Colon (tissue), 2 donors: Measurements from ENCODE around the gene JOSD2.

ENCODE experiments used
- FAIRE-seq: peaks from 2 replicates; lab custom pipeline; 2012; peaks lifted over from hg19 to GRCh38; lab: Jason Lieb, UNC
- donor health status: control.
- donor health status: control.

Gene JOSD2, protein sequence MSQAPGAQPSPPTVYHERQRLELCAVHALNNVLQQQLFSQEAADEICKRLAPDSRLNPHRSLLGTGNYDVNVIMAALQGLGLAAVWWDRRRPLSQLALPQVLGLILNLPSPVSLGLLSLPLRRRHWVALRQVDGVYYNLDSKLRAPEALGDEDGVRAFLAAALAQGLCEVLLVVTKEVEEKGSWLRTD

DNA sequence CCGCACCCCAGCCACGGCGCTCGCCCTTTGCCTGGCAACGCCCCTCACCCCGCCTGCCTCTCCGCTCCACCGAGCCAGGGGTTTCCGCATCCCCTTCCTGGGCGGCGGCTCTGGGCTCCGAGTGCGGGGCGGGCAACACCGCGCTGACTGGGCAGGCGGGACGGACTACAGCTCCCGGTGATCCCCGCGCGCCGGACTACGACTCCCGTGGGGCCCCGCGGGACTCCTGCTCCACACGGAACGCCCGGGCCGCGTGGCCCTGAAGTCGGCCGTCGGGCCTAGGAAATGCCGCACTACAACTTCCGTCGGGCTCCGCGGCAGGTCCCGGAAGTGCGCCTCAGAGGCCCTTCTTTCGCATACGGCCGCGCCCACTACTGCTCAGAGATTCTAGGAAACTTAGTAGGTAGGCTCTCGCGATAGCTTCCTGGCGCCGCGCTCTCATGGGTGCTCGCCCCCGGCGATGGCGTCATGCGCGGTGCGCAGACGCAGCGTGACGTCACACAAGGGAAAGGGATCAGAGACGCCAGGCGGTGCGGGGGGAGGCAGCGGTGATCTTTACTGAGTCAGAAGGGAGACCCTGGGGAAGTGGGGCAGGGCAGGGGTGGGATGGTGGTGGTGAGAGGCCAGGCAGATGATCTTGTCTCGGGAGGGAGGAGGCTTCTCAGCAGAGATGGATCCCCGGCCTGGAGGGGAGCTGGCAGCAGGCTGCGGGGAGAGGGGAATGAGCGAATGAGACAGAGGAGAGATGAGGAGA is at the start of gene JOSD2:
Gene JOSD2 (minus strand): TSS at position 123 of the 754 bp plus-strand sequence. CDS start 760 bp downstream, outside the sequence.
- peak; percentile 60 for FAIRE-seq

DNA sequence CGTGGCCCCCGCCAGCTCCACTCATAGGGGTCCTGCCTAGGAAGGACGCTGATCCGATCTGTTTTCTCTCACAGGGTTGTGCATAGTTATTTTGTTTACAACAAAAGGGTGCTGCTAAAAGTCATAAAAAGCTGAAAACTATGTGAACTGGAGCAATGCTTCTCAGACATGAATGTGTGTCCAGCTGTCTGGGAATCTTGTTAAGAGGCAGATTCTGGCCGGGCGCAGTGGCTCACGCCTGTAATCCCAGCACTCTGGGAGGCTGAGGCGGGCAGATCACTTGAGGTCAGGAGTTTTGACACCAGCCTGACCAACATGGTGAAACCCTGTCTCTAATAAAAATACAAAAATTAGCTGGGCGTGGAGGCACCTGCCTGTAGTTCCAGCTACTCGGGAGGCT is 48.6 kb upstream of the JOSD2 start:
- no peak for FAIRE-seq

DNA sequence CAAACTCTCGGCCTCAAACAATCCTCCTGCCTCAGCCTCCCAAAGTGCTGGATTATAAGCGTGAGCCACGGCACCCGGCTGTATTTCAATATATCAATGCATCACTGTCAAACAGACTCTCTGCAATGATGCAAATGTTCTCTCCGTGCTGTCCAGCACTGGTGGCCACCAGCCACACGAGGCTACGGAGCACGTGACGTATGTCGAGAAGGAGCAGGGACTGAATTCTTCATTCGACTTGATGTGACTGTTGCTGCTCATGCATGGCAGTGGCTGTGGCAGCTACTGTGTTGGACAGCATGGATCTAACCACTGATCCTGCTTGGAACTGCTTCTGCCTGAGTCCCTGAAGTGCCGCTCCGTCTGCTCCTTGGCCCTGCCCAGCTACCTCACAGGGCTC is 47.5 kb upstream of the JOSD2 start:
- no peak for FAIRE-seq

DNA sequence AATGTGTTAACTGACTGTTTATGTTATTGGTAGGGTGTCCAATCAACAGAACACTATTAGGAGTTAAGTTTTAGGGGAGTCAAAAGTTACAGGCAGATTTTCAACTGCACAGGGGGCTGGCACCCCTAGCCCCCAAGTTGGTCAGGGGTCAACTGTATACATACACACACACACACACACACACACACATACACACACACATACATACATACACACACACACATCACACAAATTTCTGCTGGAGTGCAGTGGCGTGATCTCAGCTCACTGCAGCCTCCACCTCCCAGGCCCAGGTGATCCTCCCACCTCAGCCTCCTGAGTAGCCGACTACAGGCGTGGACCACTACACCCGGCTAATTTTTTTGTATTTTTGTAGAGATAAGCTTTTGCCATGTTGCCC is 47.0 kb upstream of the JOSD2 start:
- FAIRE-seq = no peak

DNA sequence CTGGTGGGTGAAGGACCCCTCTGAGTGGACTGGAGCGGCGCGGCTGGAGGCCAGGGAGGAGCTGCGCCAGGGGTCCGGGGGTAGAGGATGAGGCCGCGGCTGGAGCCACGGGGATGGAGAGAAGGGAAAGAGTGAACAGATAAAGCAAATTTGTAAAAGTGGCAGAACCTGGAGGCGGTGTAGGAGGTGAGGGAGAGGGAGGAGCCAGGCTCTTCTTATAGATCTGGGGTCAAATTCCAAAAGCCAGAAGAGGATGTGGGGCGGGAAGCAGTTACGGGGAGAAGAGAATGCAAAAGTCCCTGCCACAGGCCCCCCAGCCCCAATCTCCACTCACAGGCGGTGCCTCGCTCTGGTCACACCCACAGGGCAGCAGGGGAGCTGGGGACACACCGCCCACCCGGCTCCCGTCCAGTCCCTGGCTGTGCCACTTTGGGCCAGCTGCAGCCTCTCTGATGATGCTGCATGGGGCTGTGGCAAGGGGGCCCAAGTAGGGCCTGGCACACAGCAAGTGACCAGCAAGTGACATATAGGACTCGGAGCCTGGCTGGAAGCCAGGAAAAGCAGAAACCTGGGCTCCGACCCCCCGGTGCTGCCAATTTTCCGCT is 46.1 kb upstream of the JOSD2 start:
- no peak for FAIRE-seq

DNA sequence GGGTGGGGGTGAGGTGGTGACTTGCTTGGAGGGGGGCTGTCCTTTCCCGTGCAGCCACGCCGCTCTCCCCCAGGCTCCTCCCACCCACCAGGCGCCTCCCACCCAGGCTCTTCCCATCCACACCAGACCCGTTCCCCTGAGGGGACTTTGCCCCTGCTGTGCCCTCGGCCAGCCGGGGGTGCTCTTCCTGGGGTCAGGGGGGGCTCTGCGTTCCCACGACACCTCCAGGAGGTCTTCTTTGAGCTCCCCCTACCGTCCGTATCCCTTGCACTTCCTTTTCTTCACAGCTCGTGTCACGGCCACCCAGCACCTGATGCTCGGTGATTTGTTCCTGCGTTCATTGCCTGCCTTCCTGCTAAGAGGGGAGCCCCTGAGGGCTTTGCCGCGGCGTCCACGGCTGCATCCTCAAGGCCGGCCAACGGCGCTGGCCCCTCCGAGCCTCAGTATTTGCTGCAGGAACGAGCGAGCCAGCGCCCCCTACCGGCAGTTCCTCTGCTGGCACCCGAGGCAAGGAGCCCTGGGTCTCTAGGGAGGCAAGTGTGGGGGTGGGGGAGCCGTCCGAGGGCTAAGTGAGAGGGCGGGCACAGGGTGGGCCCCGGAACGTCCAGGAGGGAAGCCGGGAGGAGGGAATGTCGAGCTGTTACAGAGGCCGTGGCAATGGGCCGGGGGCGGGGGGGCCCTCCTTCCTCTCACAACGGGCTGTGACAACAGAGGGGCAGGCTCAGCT is 45.5 kb upstream of the JOSD2 start:
- no peak for FAIRE-seq

DNA sequence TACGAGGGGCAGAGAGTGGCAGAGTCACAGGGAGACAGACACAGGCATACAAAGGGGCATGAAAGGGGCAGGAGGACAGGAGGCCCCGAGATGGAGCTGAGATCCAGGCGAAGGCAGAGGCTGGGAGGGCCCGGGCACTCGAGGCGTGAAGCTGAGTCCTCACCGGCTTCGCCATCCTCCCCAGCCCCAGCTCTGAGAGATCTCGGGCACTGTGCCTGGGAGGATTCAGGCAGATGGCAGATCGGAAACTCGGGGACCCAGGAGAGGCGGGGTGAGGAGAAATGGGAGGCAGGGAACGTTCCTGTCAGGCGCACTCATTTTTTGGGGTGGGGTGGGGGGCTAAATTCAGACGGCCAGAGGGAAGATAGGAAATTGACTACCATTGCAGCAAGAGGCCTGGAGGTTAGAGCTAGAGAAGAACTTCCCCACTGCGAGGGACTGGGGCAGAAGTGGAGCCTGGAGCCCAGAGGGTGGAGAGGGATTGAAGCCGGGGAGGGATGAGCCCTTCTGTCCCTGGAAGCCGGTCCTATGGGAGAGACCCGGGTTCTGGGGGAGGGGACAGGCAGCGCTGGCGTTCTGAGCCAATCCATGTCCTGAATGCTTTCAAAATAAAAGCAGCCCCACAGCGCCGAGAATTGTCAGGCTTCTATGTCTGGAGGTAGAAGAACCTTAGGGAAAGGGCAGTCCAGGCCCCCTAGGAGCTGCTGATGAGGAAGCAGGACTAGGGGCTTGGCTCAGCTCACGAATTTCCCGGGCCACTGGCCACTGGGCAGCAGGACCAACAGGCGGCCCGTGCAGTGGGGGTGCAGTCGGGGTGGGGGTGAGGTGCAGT is 44.7 kb upstream of the JOSD2 start:
- no peak for FAIRE-seq

DNA sequence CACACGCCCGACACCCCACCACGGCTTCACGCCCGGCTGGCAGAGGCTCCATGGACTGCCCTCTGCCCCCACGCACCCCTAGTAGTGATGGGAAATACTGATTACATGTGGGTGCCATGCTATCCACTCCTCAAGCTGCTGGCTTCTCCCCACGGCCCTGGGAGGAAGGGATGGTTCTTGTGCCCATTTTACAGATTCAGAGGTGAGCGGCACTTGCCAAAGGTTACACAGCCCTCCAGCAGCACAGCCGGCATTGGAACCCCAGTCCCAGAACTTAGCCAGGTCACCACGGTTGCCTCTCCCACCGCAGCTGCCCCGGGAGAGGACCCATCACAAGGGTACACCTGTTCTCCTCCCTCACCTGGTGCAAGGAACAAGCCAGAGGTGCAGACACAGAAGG is 44.0 kb upstream of the JOSD2 start:
- no peak for FAIRE-seq

DNA sequence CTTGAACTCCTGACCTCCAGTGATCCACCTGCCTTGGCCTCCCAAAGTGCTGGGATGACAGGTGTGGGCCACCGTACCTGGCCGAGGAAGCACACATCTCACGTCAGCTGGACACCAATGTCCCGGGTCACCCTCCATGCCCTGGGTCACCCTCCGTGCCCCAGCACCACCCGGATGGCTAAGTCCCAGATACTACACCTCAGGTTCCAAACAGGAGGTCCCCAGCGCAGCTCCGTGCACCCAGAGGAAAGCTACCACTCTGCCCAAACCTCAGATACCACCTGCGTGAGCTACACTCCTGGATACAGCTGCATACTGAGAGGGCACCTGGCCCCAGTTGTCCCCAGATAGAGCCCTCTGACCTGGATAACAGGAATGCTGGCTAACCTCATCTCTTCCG is 43.2 kb upstream of the JOSD2 start:
- no peak for FAIRE-seq

DNA sequence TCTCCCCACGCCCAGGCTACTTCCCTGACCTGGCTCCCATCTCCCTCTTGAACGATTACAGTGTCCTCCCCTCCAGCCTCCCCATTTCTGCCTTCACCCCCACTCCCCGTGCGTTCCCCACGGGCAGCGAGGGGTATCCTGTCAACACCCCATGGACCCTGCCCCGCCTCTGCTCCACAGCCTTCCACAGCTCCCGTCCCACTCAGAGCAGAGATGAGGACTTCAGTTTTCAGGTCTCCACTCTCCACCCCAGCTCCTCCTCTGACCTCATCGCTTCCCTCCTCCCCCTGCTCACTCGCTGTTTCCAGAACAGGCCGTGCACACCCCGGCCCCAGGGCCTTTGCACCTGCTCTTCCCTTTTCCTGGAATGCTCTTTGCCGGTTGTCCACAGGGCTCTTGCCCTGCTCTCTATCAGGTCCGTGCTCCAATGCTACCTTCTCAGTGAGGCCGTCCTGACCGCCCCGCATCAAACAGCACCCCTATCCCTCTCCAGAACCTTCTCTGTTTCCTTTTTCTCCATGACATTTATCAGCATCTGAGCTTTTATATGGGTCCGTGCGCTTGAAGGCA is 42.2 kb upstream of the JOSD2 start:
- no peak for FAIRE-seq

DNA sequence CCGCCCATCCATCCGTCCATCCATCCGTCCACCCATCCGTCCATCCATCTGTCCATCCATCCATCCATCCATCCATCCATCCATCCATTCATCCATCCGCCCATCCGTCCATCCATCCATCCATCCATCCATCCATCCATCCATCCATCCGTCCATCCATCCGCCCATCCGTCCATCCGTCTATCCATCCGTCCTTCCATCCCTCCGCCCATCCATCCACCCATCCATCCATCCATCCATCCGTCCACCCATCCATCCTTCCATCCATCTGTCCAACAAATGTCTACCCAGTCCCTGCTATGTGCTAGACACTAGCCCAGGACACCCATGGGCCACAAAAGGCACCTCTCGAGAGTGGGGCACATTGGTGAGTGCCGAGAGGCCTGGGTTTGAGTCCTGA is 41.5 kb upstream of the JOSD2 start:
- FAIRE-seq = no peak

DNA sequence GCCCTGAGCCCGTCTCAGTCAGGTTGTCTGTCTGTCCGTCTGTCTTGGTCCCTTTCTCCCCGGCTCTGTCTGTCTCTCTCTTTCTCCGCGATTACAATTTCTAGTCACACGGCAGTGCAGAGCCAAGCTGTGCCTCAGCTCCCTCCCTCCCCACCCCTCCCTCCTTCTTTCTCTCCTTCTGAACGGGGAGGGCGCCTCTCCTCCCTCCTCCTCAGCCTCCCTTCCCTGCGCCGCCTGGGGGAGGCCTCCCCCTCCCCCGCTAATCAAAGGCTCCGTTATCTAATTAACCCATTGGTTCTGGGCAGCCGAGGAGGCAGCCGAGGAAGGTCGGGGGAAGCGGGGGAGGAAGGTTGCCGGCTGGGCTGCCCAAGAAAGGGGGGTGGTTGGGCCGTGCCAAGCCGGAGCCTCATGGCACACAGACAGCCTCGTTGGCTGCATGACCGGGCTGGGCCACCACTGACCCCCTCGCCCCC is 40.8 kb upstream of the JOSD2 start:
- FAIRE-seq = no peak

DNA sequence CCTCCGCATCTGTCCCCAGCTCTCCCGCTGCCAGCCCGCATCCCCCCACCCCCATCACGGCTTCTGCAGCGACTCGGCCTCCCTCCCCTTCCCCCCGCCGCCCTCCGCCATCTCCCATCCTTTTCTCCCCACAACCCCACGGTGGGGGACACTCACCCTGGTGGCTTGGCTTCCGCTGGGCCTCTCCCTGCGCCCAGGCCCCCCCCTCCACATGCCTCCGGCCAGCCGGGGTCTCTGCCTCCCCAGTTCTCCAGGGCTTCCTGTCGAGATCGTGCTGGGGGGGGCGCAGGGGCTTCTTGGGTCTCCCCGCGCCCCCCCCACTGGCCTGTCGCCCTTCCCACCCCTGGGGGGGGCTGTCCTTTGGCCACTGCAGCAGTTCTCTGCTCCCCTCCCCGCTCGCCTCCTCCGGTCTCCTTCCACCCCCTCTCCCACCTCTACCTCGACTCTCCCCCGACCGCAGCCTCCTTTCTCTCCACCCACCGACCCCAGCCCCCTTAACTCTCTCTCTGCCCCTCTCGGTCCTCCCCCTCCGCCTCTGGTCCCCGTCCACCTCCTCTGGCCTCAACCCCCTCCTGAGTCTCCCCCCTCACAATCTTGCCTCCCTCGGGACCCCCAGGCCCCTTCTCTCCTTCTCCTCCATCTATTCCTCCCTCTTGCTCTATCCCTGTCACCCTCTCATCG is 40.2 kb upstream of the JOSD2 start:
- FAIRE-seq = no peak

DNA sequence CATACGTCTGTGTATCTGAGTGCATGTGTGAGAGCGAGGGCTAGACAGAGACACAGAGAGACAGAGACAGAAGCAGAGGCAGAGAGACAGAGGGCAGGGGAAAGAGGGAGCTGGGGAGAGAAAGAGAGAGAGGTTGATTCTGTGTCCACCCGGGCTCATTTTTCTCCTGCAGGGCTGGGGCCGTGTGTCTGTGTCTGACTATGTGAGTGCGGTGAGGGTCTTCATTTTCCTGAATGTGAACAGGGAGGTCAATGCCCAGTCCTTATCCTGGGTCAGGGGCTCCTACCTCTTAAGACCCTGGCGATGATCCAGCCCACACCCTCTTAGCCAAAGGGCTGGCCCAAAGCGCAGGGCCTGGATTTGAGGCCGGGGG is 39.6 kb upstream of the JOSD2 start:
- no peak for FAIRE-seq

DNA sequence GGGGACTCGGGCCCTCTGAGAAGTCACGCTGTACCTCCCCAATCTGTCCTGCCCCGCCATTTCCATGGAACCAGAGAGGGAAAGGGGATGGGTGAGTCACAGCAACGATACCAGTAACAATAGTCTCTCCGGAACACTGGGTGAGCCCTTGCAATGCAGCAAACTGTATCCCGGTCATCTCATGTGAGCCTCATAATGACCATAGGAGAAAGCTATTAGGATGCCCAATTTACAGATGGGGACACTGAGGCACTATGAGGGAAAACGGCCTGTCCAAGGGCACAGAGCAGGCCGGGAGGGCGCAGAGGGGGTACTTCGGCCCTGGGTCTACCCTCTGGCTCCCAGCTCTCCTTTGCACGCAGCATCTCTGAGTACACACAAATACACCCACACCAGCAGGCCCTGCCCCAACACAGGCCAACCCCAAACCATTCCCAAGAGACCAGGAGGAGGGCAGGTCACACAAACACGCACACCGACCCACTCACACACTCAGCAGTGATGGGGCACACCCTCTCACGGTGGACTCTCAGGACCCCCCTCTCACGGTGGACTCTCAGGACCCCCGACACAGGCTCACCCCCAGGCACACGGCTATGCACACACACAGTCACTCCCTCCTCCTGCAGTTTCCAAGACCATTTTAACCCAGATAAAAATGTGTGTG is 39.1 kb upstream of the JOSD2 start:
- no peak for FAIRE-seq

DNA sequence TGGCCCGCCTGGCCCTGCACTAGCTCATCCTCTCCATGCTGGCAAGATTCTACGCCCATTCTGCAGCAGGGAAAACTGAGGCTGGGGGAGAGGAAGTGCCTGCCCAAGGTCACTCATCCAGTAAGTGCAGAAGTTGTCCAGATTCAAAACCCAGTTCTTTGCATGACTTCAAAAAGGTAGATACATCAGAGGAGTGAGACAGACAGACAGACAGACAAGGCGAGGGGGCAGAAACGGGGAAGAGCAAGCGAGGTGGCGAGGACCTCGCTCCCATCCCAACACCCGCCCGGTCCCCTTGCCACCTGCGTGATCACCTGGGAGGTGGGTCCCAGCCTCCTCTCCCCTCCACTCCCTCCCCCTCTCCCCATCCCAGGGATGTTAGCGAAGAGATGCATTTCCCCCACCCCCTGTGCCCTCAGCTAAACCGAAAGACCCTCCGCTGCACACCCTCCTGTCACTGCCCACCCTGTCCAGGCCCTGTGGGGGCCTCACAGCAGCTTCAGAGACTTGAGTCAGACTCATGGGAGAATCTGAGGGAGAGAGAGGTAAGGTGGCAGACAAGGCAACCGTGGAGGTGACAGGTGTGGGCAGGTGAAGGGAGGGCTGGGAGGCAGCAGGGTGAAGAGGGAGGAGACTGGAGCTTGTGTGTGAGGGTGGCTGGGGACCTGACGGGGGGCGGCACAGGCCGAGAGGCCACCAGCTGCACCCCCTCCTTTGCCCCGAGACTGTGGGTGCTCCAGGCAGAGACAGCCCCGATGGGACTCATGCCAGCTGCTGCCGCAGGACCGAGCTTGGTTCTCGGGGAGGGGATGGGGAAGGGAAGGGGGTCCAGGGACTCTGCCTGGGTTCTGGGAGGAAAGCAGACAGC is 38.3 kb upstream of the JOSD2 start:
- FAIRE-seq = no peak

DNA sequence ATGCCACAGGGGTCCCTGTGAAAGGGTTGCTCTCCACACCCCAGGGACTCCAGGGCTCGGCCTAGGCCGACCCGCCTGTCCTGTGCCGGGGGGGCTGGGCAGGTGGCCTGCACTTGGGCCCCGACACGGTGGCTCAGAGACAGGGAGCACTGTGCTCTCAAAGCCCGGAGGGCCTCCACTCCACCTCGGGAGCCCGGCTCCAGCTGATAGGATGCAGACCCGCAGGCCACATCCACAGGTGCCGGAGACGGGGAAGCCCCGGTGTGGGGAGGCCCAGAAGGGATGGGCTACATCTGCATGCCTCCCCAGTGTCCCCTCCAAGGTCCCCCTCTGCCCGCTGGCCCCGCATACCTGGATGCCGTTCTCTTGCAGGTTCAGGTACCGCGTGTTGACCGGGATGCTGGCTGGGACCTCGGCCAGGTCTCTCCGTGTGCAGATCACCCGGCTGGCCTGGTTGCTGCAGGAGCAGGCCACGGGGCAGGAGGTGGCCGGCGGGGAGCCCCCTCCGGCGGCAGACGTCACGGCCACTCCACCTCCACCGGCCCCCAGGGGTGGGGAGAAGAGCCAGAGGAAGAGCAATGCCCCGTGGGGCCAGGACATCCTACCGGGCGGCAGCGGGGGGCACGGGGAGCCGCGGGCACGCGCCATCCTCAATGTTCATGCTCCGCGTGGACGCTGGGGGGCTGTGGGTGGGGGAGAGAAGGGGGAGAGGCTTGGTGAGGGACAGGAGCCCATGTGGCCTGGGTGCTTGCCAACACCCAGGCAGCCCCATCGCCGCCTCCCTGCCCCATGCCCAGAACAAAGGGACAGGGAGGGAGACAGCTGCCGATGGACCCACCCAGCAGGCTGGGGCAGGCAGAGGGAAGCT is 37.4 kb upstream of the JOSD2 start:
- no peak for FAIRE-seq

DNA sequence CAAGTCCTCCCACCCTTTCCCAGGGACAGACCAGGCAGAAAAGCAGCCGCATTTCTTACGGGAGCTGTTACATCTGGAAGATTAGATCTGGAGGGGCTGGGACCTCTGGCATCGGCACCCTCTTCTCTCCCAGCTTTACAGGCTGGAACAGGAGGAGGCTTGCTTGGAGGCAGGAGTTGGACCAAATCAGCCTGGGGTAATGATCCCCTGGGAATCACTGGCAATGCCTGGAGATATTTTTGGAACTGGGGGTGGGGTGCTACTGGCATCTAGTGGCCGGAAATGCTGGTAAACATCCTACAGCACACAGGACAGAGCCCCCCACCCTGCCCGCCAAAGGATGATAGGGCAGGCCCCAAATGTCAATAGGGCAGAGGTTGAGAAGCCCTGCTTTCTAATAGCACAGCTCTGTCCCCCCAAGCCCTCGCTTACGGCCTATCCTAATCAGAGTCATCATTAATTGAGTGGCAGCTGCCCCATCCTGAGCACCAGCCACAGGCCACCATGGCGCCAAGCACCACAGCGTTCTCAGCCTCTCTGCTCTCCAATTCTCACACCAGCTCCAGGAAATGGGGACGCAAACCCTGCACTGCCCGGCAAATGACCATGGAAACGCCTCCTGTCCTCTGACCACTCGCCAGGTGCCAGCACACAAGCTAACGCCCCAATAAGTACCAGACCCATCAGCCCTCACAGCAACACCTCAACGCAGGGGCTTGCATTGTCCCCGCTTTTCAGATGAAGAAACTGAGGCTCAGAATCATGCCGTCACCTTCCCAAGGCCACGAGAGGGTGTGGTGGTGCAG is 36.6 kb upstream of the JOSD2 start:
- no peak for FAIRE-seq
